NCI-H1048 (cell line): Measurements from ENCODE around the gene FBXO31.

Source experiments
- DNase-seq: peaks from one replicate; lab custom pipeline; 2025; lab: John Stamatoyannopoulos, UW

Gene FBXO31

GRCh38 chr16:87309620-87310525 is 73.7 kb downstream of the FBXO31 start:
- DNase-seq = no peak

- DNase-seq = no peak
Observed at GRCh38 chr16:87308826-87309225, 74.8 kb downstream of the FBXO31 start.

- DNase-seq = no peak
Observed at GRCh38 chr16:87306516-87306915, 77.1 kb downstream of the FBXO31 start.

- no peak for DNase-seq
Observed at GRCh38 chr16:87305505-87306391, 77.8 kb downstream of the FBXO31 start.

- DNase-seq = no peak
Observed at GRCh38 chr16:87304951-87305350, 78.6 kb downstream of the FBXO31 start.

- DNase-seq = no peak
Observed at GRCh38 chr16:87303962-87304521, 79.5 kb downstream of the FBXO31 start.

GRCh38 chr16:87303431-87303930 is 80.1 kb downstream of the FBXO31 start:
- no peak for DNase-seq

- DNase-seq = no peak
Observed at GRCh38 chr16:87298857-87299465, 84.6 kb downstream of the FBXO31 start.

GRCh38 chr16:87297918-87298631 is 85.5 kb downstream of the FBXO31 start:
- DNase-seq = no peak

- DNase-seq = no peak
Observed at GRCh38 chr16:87297407-87297806, 86.2 kb downstream of the FBXO31 start.

- DNase-seq = no peak
Observed at GRCh38 chr16:87295661-87296531, 87.7 kb downstream of the FBXO31 start.

- DNase-seq = no peak
Observed at GRCh38 chr16:87295259-87295658, 88.3 kb downstream of the FBXO31 start.

- no peak for DNase-seq
Observed at GRCh38 chr16:87293990-87294389, 89.6 kb downstream of the FBXO31 start.

GRCh38 chr16:87291944-87292343 is 91.6 kb downstream of the FBXO31 start:
- DNase-seq = no peak

GRCh38 chr16:87288753-87289362 is 94.7 kb downstream of the FBXO31 start:
- DNase-seq = no peak

- no peak for DNase-seq
Observed at GRCh38 chr16:87286839-87287626, 96.5 kb downstream of the FBXO31 start.

- DNase-seq = no peak
Observed at GRCh38 chr16:87284183-87284582, 99.4 kb downstream of the FBXO31 start.

- no peak for DNase-seq
Observed at GRCh38 chr16:87279094-87279658, 104.4 kb downstream of the FBXO31 start.
